DND-41 (cell line): ENCODE data around the gene RUNX1.

ENCODE experiments used
- CTCF ChIP-seq: IDR thresholded peaks from 2 replicates; pipeline ENCODE4 v1.5.1; 2012; ENCODE audit warnings: borderline replicate concordance, low read length, moderate library complexity, mild to moderate bottlenecking; ENCODE audit not compliant: poor library complexity, severe bottlenecking; ENCODE audit errors: extremely low read depth
- EZH2 ChIP-seq: IDR thresholded peaks from 3 replicates; pipeline ENCODE4 v1.6.1; 2012; ENCODE audit warnings: borderline replicate concordance, low read depth, mild to moderate bottlenecking, moderate library complexity, low read length, inconsistent platforms; ENCODE audit not compliant: severe bottlenecking

GRCh38 chr21:34845521-34846451 lies 203.3 kb downstream of the RUNX1 start:
- TF ChIP-seq CTCF (no peak), EZH2 (no peak)
